HG03064 (cell line): ENCODE measurements around the gene TCEANC2.

Source experiments
- ATAC-seq: cut with Tn5 transposase; IDR thresholded peaks from one replicate; pipeline ENCODE4 v1.9.1; 2021; ENCODE audit warnings: low read depth; ENCODE audit not compliant: unreplicated experiment

TCEANC2 gene

GRCh38 chr1:54129858-54130257 lies 76.5 kb downstream of the TCEANC2 start:
- no peak for ATAC-seq

- ATAC-seq: no peak
Measured at GRCh38 chr1:54131419-54131818, 78.0 kb downstream of the TCEANC2 start.

GRCh38 chr1:54132495-54132894 lies 79.1 kb downstream of the TCEANC2 start:
- ATAC-seq: no peak

- no peak for ATAC-seq
Measured at GRCh38 chr1:54134295-54134694, 80.9 kb downstream of the TCEANC2 start.

GRCh38 chr1:54135436-54136120 lies 82.2 kb downstream of the TCEANC2 start:
- no peak for ATAC-seq

- ATAC-seq: no peak
Measured at GRCh38 chr1:54136269-54136896, 83.0 kb downstream of the TCEANC2 start.

GRCh38 chr1:54136963-54137533 lies 83.6 kb downstream of the TCEANC2 start:
- ATAC-seq: no peak

- ATAC-seq: no peak
Measured at GRCh38 chr1:54137534-54138061, 84.2 kb downstream of the TCEANC2 start.

- no peak for ATAC-seq
Measured at GRCh38 chr1:54138994-54139393, 85.6 kb downstream of the TCEANC2 start.

- ATAC-seq: no peak
Measured at GRCh38 chr1:54139711-54140110, 86.3 kb downstream of the TCEANC2 start.

- no peak for ATAC-seq
Measured at GRCh38 chr1:54142146-54142900, 88.9 kb downstream of the TCEANC2 start.

- ATAC-seq: no peak
Measured at GRCh38 chr1:54144366-54144765, 91.0 kb downstream of the TCEANC2 start.

GRCh38 chr1:54149734-54150133 lies 96.3 kb downstream of the TCEANC2 start:
- ATAC-seq: no peak

- ATAC-seq: no peak
Measured at GRCh38 chr1:54151013-54151412, 97.6 kb downstream of the TCEANC2 start.

- no peak for ATAC-seq
Measured at GRCh38 chr1:54152696-54153095, 99.3 kb downstream of the TCEANC2 start, which contains the start of gene CDCP2. TSS of gene CDCP2 (minus strand) at chr1:54153000. CDS start at chr1:54152922, 78 bp downstream.

- ATAC-seq: no peak
Measured at GRCh38 chr1:54153535-54154439, 100.4 kb downstream of the TCEANC2 start.
